NT2/D1 (cell line): ENCODE results near the gene KCP.

Experiments
- DNase-seq: peaks from one replicate; pipeline ENCODE4 v3.0.0-alpha.2; 2011; ENCODE audit warnings: low read depth, low spot score
- H3K27me3 ChIP-seq: 2 replicates; pipeline ENCODE4 v1.6.0; 2011; ENCODE audit warnings: mild to moderate bottlenecking; ENCODE audit not compliant: insufficient read length, insufficient read depth
- H3K36me3 ChIP-seq: 2 replicates; pipeline ENCODE4 v1.6.1; 2011; ENCODE audit warnings: mild to moderate bottlenecking, low read length, mixed read lengths; ENCODE audit not compliant: insufficient read depth, insufficient read length
- H3K4me1 ChIP-seq: 2 replicates; pipeline ENCODE4 v1.5.1; 2011; ENCODE audit not compliant: insufficient read depth, insufficient read length
- H3K4me3 ChIP-seq: 2 replicates; pipeline ENCODE4 v1.5.1; 2011; ENCODE audit warnings: low read depth; ENCODE audit not compliant: insufficient read length
- H3K9ac ChIP-seq: 2 replicates; pipeline ENCODE4 v1.6.0; 2011; ENCODE audit warnings: low read depth; ENCODE audit not compliant: insufficient read length
- H3K9me3 ChIP-seq: 2 replicates; pipeline ENCODE4 v1.5.1; 2011; ENCODE audit warnings: mild to moderate bottlenecking, low read length; ENCODE audit not compliant: insufficient read depth
- SUZ12 ChIP-seq: IDR thresholded peaks from 2 replicates; pipeline ENCODE4 v1.6.1; 2011; ENCODE audit not compliant: insufficient read length, insufficient read depth; ENCODE audit errors: extremely low read depth
- YY1 ChIP-seq: IDR thresholded peaks from 2 replicates; pipeline ENCODE4 v1.6.1; 2011; ENCODE audit not compliant: insufficient read length, insufficient read depth
- ZNF274 ChIP-seq: IDR thresholded peaks from 2 replicates; pipeline ENCODE4 v1.6.1; 2011; ENCODE audit warnings: mild to moderate bottlenecking, low read depth, low read length

KCP gene

GRCh38 chr7:128861957-128862570 is 48.4 kb downstream of the KCP start:
- no peak for DNase-seq
- Histone ChIP-seq H3K9ac (peak overlapping the region; percentile 12), H3K4me3 (peak overlapping the region; percentile 78), H3K4me1 (peaks cover 12% of the 10 kb centered on the region), H3K36me3 (peaks cover 44% of the 10 kb centered on the region), H3K9me3 (no peaks in the 10 kb centered on the region), H3K27me3 (no peaks in the 10 kb centered on the region)
- TF ChIP-seq ZNF274, result no peak
- no peak for TF ChIP-seq SUZ12
- no peak for TF ChIP-seq YY1

GRCh38 chr7:128860158-128861073 is 50.1 kb downstream of the KCP start:
- H3K9me3 ChIP-seq, result no peaks in the 10 kb centered on the region
- no peak overlapping the region for H3K4me3 ChIP-seq
- peaks cover 12% of the 10 kb centered on the region for H3K4me1 ChIP-seq
- no peak overlapping the region for H3K9ac ChIP-seq
- TF ChIP-seq YY1 (no peak), SUZ12 (no peak), ZNF274 (no peak)
- peaks cover 52% of the 10 kb centered on the region for H3K36me3 ChIP-seq
- DNase-seq, result no peak
- no peaks in the 10 kb centered on the region for H3K27me3 ChIP-seq

- peaks cover 54% of the 10 kb centered on the region for H3K36me3 ChIP-seq
Measured at GRCh38 chr7:128859232-128860157, 51.0 kb downstream of the KCP start.

GRCh38 chr7:128858380-128859231 is 51.9 kb downstream of the KCP start:
- H3K9ac ChIP-seq, result peak overlapping the region; percentile 42
- H3K4me1 ChIP-seq, result peaks cover 12% of the 10 kb centered on the region

More at GRCh38 chr7:128859232-128860157, 51.0 kb downstream of the KCP start:
- Histone ChIP-seq H3K4me1 (peaks cover 12% of the 10 kb centered on the region), H3K9ac (peak overlapping the region; percentile 42), H3K4me3 (no peak overlapping the region), H3K9me3 (no peaks in the 10 kb centered on the region), H3K27me3 (no peaks in the 10 kb centered on the region)
- DNase-seq, result no peak
- TF ChIP-seq YY1 (no peak), SUZ12 (no peak), ZNF274 (no peak)

GRCh38 chr7:128856001-128856718 is 54.3 kb downstream of the KCP start:
- DNase-seq, result no peak
- Histone ChIP-seq H3K9me3 (no peaks in the 10 kb centered on the region), H3K27me3 (no peaks in the 10 kb centered on the region), H3K36me3 (peaks cover 85% of the 10 kb centered on the region), H3K9ac (no peak overlapping the region), H3K4me1 (peaks cover 9% of the 10 kb centered on the region), H3K4me3 (no peak overlapping the region)
- no peak for TF ChIP-seq SUZ12
- no peak for TF ChIP-seq YY1
- TF ChIP-seq ZNF274, result no peak

More at GRCh38 chr7:128858380-128859231, 51.9 kb downstream of the KCP start:
- Histone ChIP-seq H3K27me3 (no peaks in the 10 kb centered on the region), H3K36me3 (peaks cover 62% of the 10 kb centered on the region), H3K9me3 (no peaks in the 10 kb centered on the region), H3K4me3 (no peak overlapping the region)
- DNase-seq, result no peak
- TF ChIP-seq SUZ12, result no peak
- no peak for TF ChIP-seq YY1
- TF ChIP-seq ZNF274, result no peak
